Activated CD8-positive, alpha-beta T cell treated with anti-CD3 and anti-CD28 coated beads for 36 hours (primary cell): ENCODE results near the gene PLCG2. TPM values are rescaled to one million over a fixed set of nuclear protein-coding genes. Genes with fewer than 3 reads are reported as not detected.
A peak's percentile ranks its signal among the peaks of the same experiment; 100 is the strongest.
"Not testable (repeated sequence)": the region's sequence is repeated elsewhere in the genome, so short reads cannot be mapped to it uniquely, and the experiment has no call there.

Experiments
- ATAC-seq: fragments of 200-7000 bp; cut with Tn5 transposase; one replicate; pipeline ENCODE4 v1.10.0; 2021; ENCODE audit warnings: mild to moderate bottlenecking, moderate library complexity
- CTCF ChIA-PET: fragments of 350-600 bp; sonication (Branson Sonifier 250); formaldehyde crosslinking; loops from one replicate; lab custom pipeline; 2021; ENCODE audit warnings: antibody characterized with exemption; lab: Charles Lee
- POLR2A ChIA-PET: fragments of 350-600 bp; sonication (Branson Sonifier 250); formaldehyde crosslinking; loops from one replicate; lab custom pipeline; 2021; ENCODE audit warnings: antibody characterized with exemption; lab: Charles Lee
- DNase-seq: peaks from one replicate; pipeline ENCODE4 v3.0.0-alpha.2; 2020
- H3K27ac Mint-ChIP-seq: one replicate; pipeline ENCODE4 v1.8.0; 2021; ENCODE audit warnings: mild to moderate bottlenecking, mixed read lengths
- H3K27me3 Mint-ChIP-seq: one replicate; pipeline ENCODE4 v1.8.0; 2021; ENCODE audit warnings: mixed read lengths
- H3K36me3 Mint-ChIP-seq: one replicate; pipeline ENCODE4 v1.8.0; 2021; ENCODE audit warnings: low read depth, mixed read lengths
- H3K4me1 Mint-ChIP-seq: one replicate; pipeline ENCODE4 v1.8.0; 2021; ENCODE audit warnings: low read depth, mixed read lengths
- H3K4me3 Mint-ChIP-seq: one replicate; pipeline ENCODE4 v1.8.0; 2021; ENCODE audit warnings: mild to moderate bottlenecking, moderate library complexity, mixed read lengths
- H3K9me3 Mint-ChIP-seq: one replicate; pipeline ENCODE4 v1.8.0; 2021; ENCODE audit warnings: mixed read lengths
- CTCF ChIP-seq: fragments of 200-600 bp; IDR thresholded peaks from one replicate; pipeline ENCODE4 v1.8.0; 2022; ENCODE audit warnings: antibody characterized with exemption, mild to moderate bottlenecking
- intact Hi-C: fragments of 100-400 bp; cut with micrococcal nuclease; formaldehyde crosslinking; loops from one replicate; pipeline ENCODE4 v1.10.0; 2022
- total RNA-seq, 2 experiments: library from RNA; stranded (reverse); gene quantifications; one replicate each; pipeline ENCODE4 v1.2.3, GENCODE V29; 2021

Gene PLCG2
- total RNA-seq, 2 experiments from 2014 or later, result 12.7 to 13.7 TPM

GRCh38 chr16:81873843-81874752, 95.0 kb downstream of the PLCG2 start:
- Mint-ChIP-seq H3K4me1 (peaks cover 11% of the 10 kb centered on the region), H3K36me3 (no peaks in the 10 kb centered on the region), H3K27ac (no peak overlapping the region), H3K9me3 (no peaks in the 10 kb centered on the region), H3K27me3 (no peaks in the 10 kb centered on the region), H3K4me3 (no peak overlapping the region)
- ChIA-PET POLR2A (no interaction called here), CTCF (interaction anchor here (0.7 to 4.4 kb wide), 36 partner anchors 8 to 538 kb away, joined by 3 to 42 read pairs (median 4); partner anchors contain the start of gene PLCG2)
- peak; percentile 85 for DNase-seq
- intact Hi-C loops, result loop anchor here (10.0 kb wide), 1 partner anchor 99 kb away; the partner anchor contains the start of gene PLCG2
- peak; percentile 92 for ATAC-seq
- peak; percentile 80 for TF ChIP-seq CTCF

- DNase-seq (no peak), ATAC-seq (no peak)
- no peaks in the 10 kb centered on the region for H3K9me3 Mint-ChIP-seq
- H3K27me3 Mint-ChIP-seq, result no peaks in the 10 kb centered on the region
- no peak overlapping the region for H3K4me3 Mint-ChIP-seq
- ChIA-PET POLR2A (interaction anchor here (0.6 kb wide), 1 partner anchor 96 kb away, joined by 3 read pairs; the partner anchor contains the start of gene PLCG2), CTCF (interaction anchor here (1.1 to 4.4 kb wide), 4 partner anchors 11 to 126 kb away, joined by 4 to 42 read pairs (median 9); no protein-coding TSS in a partner anchor)
- peaks cover 11% of the 10 kb centered on the region for H3K4me1 Mint-ChIP-seq
- no peak for TF ChIP-seq CTCF
- no peaks in the 10 kb centered on the region for H3K36me3 Mint-ChIP-seq
- H3K27ac Mint-ChIP-seq, result no peak overlapping the region
- intact Hi-C loops, result loop anchor here (10.0 kb wide), 1 partner anchor 101 kb away; the partner anchor contains the start of gene PLCG2
Observed at GRCh38 chr16:81875461-81875860, 96.4 kb downstream of the PLCG2 start.

- intact Hi-C loops, result loop anchor here (10.0 kb wide), 1 partner anchor 102 kb away; the partner anchor contains the start of gene PLCG2
- CTCF ChIA-PET, result interaction anchor here (1.1 to 4.4 kb wide), 3 partner anchors 10 to 133 kb away, joined by 3 to 42 read pairs (median 4); no protein-coding TSS in a partner anchor
- H3K9me3 Mint-ChIP-seq, result no peaks in the 10 kb centered on the region
Observed at GRCh38 chr16:81876273-81876900, 97.3 kb downstream of the PLCG2 start.

GRCh38 chr16:81877490-81877889, 98.4 kb downstream of the PLCG2 start:
- H3K4me1 Mint-ChIP-seq, H3K27me3 Mint-ChIP-seq, H3K4me3 Mint-ChIP-seq, CTCF ChIA-PET, H3K36me3 Mint-ChIP-seq, POLR2A ChIA-PET, H3K9me3 Mint-ChIP-seq, H3K27ac Mint-ChIP-seq, DNase-seq, ATAC-seq: not testable (repeated sequence)
- intact Hi-C loops, result loop anchor here (10.0 kb wide), 1 partner anchor 103 kb away; the partner anchor contains the start of gene PLCG2

More at GRCh38 chr16:81876273-81876900, 97.3 kb downstream of the PLCG2 start:
- H3K27me3 Mint-ChIP-seq, result no peaks in the 10 kb centered on the region
- DNase-seq, result no peak
- H3K36me3 Mint-ChIP-seq, result no peaks in the 10 kb centered on the region
- H3K4me3 Mint-ChIP-seq, result no peak overlapping the region
- H3K4me1 Mint-ChIP-seq, result peaks cover 11% of the 10 kb centered on the region
- ATAC-seq, result no peak
- no peak for TF ChIP-seq CTCF
- POLR2A ChIA-PET, result no interaction called here
- no peak overlapping the region for H3K27ac Mint-ChIP-seq

GRCh38 chr16:81878529-81878928, 99.4 kb downstream of the PLCG2 start:
- no peak for TF ChIP-seq CTCF
- Mint-ChIP-seq H3K4me3 (no peak overlapping the region), H3K4me1 (peaks cover 3% of the 10 kb centered on the region), H3K27me3 (no peaks in the 10 kb centered on the region), H3K27ac (no peak overlapping the region), H3K9me3 (no peaks in the 10 kb centered on the region), H3K36me3 (no peaks in the 10 kb centered on the region)
- ChIA-PET CTCF (no interaction called here), POLR2A (no interaction called here)
- intact Hi-C loops, result loop anchor here (10.0 kb wide), 1 partner anchor 104 kb away; the partner anchor contains the start of gene PLCG2
- DNase-seq (no peak), ATAC-seq (no peak)
